HG02678 (cell line): ENCODE results near the gene ASIC1.

ENCODE experiments used
- ATAC-seq: cut with Tn5 transposase; IDR thresholded peaks from one replicate; pipeline ENCODE4 v1.9.1; 2021; ENCODE audit warnings: mild to moderate bottlenecking, moderate library complexity; ENCODE audit not compliant: unreplicated experiment

The ASIC1 gene

DNA sequence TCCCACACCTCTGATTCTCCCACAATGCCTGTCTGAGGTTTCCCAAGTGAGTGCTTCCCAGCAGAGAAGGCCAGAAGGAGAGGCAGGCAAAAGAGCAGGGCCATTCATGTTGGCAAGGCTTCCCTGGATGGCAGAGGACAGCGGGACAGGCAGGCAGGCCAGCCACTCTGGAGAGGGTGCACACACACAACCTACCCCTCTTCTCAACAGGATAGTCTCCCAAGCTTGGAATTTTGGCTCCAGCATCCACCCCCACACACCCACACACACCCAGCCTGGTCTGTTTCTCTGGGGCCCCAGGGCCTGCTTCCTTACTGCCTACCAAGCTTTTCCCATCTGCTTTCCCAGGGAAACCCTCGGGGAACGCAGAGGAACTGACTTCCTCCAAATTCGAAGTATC is 16.7 kb upstream of the ASIC1 start:
- no peak for ATAC-seq

GRCh38 chr12:50041062-50041860 is 16.1 kb upstream of the ASIC1 start:
- no peak for ATAC-seq

- no peak for ATAC-seq
Measured at GRCh38 chr12:50041962-50042361, 15.4 kb upstream of the ASIC1 start.

GRCh38 chr12:50042693-50043092 is 14.7 kb upstream of the ASIC1 start:
- no peak for ATAC-seq

DNA sequence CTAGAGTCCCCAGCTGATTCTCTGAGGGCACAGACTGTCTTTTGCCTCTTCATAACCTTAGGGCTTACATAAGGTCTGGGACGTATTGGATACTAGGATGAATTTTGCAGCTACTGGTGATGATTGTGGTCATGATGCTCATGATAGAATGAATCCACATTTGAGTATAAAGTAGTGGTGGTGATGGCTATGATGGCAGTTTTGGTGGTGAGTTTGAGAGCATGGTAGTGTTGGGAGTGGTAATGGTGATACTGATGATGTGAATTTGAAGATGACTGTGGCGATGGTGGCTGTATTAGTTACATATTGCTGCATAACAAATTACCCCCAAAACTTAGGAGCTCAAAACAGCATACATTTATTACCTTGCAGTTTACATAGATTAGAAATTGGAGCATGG is 14.1 kb upstream of the ASIC1 start:
- ATAC-seq, result no peak

- ATAC-seq, result no peak
Measured at GRCh38 chr12:50043854-50044253, 13.5 kb upstream of the ASIC1 start.

GRCh38 chr12:50047693-50048250 is 9.6 kb upstream of the ASIC1 start:
- no peak for ATAC-seq

DNA sequence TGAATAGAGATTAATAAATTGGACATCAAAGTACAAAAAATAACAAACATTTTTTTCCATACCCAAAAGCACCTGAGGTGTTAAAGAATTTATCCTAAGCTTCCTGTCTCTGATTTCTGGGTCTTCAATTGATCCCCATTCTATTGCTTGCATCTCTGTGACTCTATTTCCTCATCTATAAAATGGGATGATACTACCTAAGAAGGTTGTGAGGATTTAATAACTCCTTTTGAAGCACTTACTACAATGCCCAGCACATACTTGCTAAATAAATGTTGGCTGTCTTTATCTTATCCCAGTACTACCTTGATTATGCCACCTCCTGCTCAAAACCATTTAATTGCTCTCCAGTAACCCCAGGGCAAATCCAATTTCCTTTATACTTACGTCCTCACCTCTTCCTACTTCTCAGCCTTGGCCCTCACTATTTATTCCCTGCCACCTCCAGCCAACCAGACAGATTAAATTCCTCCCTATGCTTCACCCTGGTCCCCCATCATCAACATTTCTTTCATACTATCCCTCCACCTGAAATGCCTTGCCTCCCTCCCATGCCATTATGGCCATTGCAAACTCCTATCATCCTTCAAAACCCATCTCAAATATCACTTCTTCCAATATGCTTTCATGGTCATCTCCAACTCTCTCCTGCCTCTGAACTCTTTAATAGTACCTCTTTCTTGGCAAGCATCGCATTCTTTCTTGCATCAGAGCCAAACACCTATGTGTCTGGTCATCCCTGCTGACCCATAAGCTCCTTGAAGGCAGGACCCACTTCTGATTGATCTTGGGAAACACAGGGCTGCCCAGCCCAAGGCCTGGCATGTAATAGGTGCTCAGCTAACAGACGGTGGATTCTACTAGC is 7.9 kb upstream of the ASIC1 start:
- ATAC-seq, result no peak

GRCh38 chr12:50050119-50050385 is 7.3 kb upstream of the ASIC1 start:
- ATAC-seq, result no peak

DNA sequence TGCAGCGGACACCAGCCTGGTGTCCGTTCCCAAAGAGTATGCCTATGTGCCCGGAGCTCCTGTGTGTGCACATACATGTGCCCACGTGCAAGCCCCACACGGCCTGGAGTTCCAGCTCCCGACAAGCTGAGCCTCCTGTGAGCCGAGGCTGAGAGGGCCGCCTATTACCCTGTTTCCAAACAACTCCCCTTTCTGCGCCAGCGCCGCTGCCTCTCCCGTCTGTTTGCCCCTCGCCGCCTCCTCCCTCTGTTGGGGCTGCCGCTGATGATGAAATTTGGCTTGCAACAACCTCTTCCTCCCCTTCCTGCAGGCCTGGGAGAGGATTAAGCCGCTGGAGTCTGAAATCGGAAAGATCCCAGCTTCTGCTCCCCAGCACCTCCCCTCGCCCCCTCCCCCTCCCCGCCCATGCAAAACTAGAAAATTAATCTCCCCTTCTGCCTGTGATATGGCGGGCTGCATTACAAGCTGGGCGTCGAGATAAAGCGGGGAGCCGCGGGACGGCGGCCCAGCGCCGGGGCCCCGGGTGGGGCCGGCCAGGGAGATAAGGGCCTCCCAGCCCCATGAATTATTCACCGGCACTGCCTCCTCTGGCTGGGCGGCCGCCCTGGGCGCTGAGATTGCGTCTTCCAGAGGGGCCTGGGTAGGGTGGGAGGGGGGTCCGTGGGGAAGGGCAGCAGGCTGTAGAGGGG is 6.8 kb upstream of the ASIC1 start:
- no peak for ATAC-seq

- no peak for ATAC-seq
Measured at GRCh38 chr12:50051101-50051806, 6.1 kb upstream of the ASIC1 start.

GRCh38 chr12:50052544-50052943 is 4.9 kb upstream of the ASIC1 start:
- ATAC-seq, result no peak

DNA sequence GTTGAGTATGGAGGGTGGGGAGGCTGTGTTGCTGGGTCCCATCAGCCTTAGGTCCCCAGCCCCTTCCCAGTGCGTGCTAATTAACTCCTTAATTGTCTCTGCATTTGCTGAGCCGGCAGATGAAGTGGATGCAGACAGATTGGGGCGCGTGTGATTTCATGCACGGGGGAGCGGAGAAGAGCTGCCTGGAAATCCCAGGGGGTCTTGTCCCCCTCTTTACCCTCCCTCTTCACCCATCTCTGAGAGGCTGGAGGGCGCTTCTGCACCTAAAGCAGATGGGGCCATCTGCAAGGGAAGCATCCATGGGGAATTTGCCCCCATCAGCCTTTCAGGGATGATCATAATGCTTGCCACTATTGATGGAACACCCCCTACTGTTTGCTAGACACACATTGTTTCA is 4.4 kb upstream of the ASIC1 start:
- ATAC-seq, result no peak

GRCh38 chr12:50053583-50053982 is 3.8 kb upstream of the ASIC1 start:
- ATAC-seq, result no peak

- no peak for ATAC-seq
Measured at GRCh38 chr12:50055831-50056638, 1.4 kb upstream of the ASIC1 start.

DNA sequence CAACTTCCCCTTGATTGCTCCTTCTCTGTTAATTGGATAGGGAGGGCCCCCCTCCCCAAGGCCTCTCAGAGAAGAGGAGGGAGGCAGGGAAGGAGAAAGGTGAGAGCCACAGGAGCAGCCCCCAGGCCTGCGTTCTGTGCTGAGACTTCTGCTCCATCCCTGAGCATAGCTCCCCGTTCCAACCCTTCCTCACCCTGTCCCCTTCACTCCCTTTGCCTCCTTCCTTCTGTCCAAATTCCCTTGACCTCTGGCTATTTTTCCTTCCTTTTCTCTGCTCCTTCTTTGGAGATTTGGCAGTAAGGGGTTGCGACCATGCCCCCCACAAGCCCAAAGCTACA is 788 bp upstream of the ASIC1 start:
- no peak for ATAC-seq

DNA sequence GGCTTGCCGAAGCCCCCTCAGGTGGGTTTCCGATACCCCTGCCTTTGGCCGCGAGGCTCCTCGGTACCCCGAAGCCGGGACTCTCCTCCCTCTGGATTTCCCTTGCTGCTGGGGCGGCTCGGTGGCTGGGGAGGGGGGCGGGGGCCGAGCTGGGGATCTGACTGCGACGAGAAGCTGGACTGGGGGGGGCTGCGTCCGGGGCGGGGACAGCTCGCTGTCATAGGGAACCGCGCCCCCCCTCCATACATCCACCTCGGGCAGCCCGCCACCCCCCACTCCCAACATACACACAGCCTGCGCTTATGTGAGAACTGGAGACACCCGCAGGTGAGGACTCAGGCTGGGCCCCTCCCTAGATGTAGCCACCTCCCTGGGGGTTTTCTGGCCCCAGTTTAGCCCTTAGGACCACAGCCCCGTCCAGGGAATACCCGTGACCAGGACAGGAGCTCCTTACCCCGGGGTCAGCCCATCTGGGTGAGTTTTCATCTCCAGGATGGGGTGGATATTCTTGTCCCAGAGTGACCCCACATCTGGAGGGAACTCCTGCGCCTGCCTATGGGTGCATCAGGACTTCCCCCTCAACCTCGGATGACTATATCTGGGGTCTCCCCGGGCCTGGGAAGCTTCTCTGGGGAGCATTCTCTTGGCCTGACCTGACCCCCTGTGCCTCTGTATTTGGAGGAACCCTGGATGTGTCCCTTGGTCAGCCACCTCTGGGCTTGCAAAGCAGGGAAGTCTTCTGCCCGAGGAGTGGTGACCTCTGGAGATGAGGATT is 687 bp downstream of the ASIC1 start:
- no peak for ATAC-seq

GRCh38 chr12:50058743-50059312 is 1.4 kb downstream of the ASIC1 start:
- no peak for ATAC-seq

- no peak for ATAC-seq
Measured at GRCh38 chr12:50059440-50060119, 2.2 kb downstream of the ASIC1 start.
